Skeletal muscle satellite cell (primary cell): ENCODE data around the gene PEPD.

Experiments used
- H3K27me3 ChIP-seq: 2 replicates; pipeline ENCODE4 v1.7.0; 2013; ENCODE audit warnings: low read length; ENCODE audit not compliant: control insufficient read depth, insufficient read depth
- H3K36me3 ChIP-seq: 2 replicates; pipeline ENCODE4 v1.7.0; 2013; ENCODE audit warnings: mild to moderate bottlenecking, control low read depth, low read length; ENCODE audit not compliant: insufficient read depth
- H3K4me1 ChIP-seq: 2 replicates; pipeline ENCODE4 v1.7.0; 2013; ENCODE audit warnings: low read length; ENCODE audit not compliant: control insufficient read depth, insufficient read depth
- H3K4me2 ChIP-seq: 2 replicates; pipeline ENCODE4 v1.7.0; 2013; ENCODE audit warnings: mild to moderate bottlenecking, low read length
- H3K4me3 ChIP-seq: 2 replicates; pipeline ENCODE4 v1.7.0; 2013; ENCODE audit warnings: low read length
- H3K9ac ChIP-seq: 2 replicates; pipeline ENCODE4 v1.7.0; 2013; ENCODE audit warnings: mild to moderate bottlenecking, low read depth, low read length, moderate library complexity
- H3K9me3 ChIP-seq: replicated peaks from 2 replicates; pipeline ENCODE4 v1.7.0; 2013; ENCODE audit warnings: mild to moderate bottlenecking, control low read depth, low read length

The PEPD gene

GRCh38 chr19:33350538-33351309, 170.9 kb downstream of the PEPD start:
- H3K9ac ChIP-seq = no peak overlapping the region
- peak overlapping the region; percentile 4 for H3K4me2 ChIP-seq
- H3K9me3 ChIP-seq = no peaks in the 10 kb centered on the region
- peaks cover 4% of the 10 kb centered on the region for H3K4me1 ChIP-seq
- no peak overlapping the region for H3K4me3 ChIP-seq
- H3K27me3 ChIP-seq = peaks cover 54% of the 10 kb centered on the region
- no peaks in the 10 kb centered on the region for H3K36me3 ChIP-seq

- Histone ChIP-seq H3K4me3 (no peak overlapping the region), H3K4me1 (peaks cover 4% of the 10 kb centered on the region), H3K9me3 (no peaks in the 10 kb centered on the region), H3K9ac (no peak overlapping the region), H3K4me2 (no peak overlapping the region), H3K36me3 (no peaks in the 10 kb centered on the region), H3K27me3 (peaks cover 64% of the 10 kb centered on the region)
These were observed 172.0 kb downstream of the PEPD start for GRCh38 chr19:33349319-33350289.

GRCh38 chr19:33348301-33349010, 173.1 kb downstream of the PEPD start:
- no peak overlapping the region for H3K9ac ChIP-seq
- no peak overlapping the region for H3K4me3 ChIP-seq
- no peak overlapping the region for H3K4me2 ChIP-seq
- H3K4me1 ChIP-seq = peaks cover 4% of the 10 kb centered on the region
- H3K9me3 ChIP-seq = no peaks in the 10 kb centered on the region
- no peaks in the 10 kb centered on the region for H3K36me3 ChIP-seq
- peaks cover 76% of the 10 kb centered on the region for H3K27me3 ChIP-seq

- H3K4me2 ChIP-seq = no peak overlapping the region
- H3K27me3 ChIP-seq = peaks cover 87% of the 10 kb centered on the region
These were observed 174.3 kb downstream of the PEPD start for GRCh38 chr19:33347300-33347699.

GRCh38 chr19:33346665-33347064, 174.9 kb downstream of the PEPD start:
- Histone ChIP-seq H3K4me3 (no peak overlapping the region), H3K27me3 (peaks cover 89% of the 10 kb centered on the region), H3K9ac (no peak overlapping the region), H3K4me1 (peaks cover 4% of the 10 kb centered on the region), H3K9me3 (no peaks in the 10 kb centered on the region), H3K4me2 (no peak overlapping the region), H3K36me3 (no peaks in the 10 kb centered on the region)

More at GRCh38 chr19:33347300-33347699, 174.3 kb downstream of the PEPD start:
- no peak overlapping the region for H3K9ac ChIP-seq
- H3K36me3 ChIP-seq = no peaks in the 10 kb centered on the region
- H3K9me3 ChIP-seq = no peaks in the 10 kb centered on the region
- no peak overlapping the region for H3K4me3 ChIP-seq
- H3K4me1 ChIP-seq = peaks cover 4% of the 10 kb centered on the region

GRCh38 chr19:33345163-33345562, 176.4 kb downstream of the PEPD start:
- Histone ChIP-seq H3K36me3 (no peaks in the 10 kb centered on the region), H3K9me3 (no peaks in the 10 kb centered on the region), H3K4me2 (no peak overlapping the region), H3K9ac (no peak overlapping the region), H3K27me3 (peaks cover 75% of the 10 kb centered on the region), H3K4me1 (no peaks in the 10 kb centered on the region), H3K4me3 (no peak overlapping the region)

GRCh38 chr19:33344573-33344925, 177.0 kb downstream of the PEPD start:
- Histone ChIP-seq H3K9ac (no peak overlapping the region), H3K4me3 (no peak overlapping the region), H3K4me1 (no peaks in the 10 kb centered on the region), H3K9me3 (no peaks in the 10 kb centered on the region), H3K27me3 (peaks cover 68% of the 10 kb centered on the region), H3K4me2 (no peak overlapping the region), H3K36me3 (no peaks in the 10 kb centered on the region)

- H3K27me3 ChIP-seq = peaks cover 63% of the 10 kb centered on the region
- no peaks in the 10 kb centered on the region for H3K36me3 ChIP-seq
- no peak overlapping the region for H3K4me2 ChIP-seq
- no peak overlapping the region for H3K9ac ChIP-seq
- no peak overlapping the region for H3K4me3 ChIP-seq
- no peaks in the 10 kb centered on the region for H3K9me3 ChIP-seq
- H3K4me1 ChIP-seq = no peaks in the 10 kb centered on the region
These were observed 177.6 kb downstream of the PEPD start for GRCh38 chr19:33343859-33344572.

GRCh38 chr19:33343301-33343700, 178.3 kb downstream of the PEPD start:
- H3K4me1 ChIP-seq = no peaks in the 10 kb centered on the region
- H3K9me3 ChIP-seq = no peaks in the 10 kb centered on the region
- H3K4me3 ChIP-seq = no peak overlapping the region
- no peak overlapping the region for H3K4me2 ChIP-seq
- H3K36me3 ChIP-seq = no peaks in the 10 kb centered on the region
- H3K9ac ChIP-seq = no peak overlapping the region
- H3K27me3 ChIP-seq = peaks cover 56% of the 10 kb centered on the region

- Histone ChIP-seq H3K4me2 (no peak overlapping the region), H3K36me3 (no peaks in the 10 kb centered on the region), H3K27me3 (peaks cover 37% of the 10 kb centered on the region), H3K9me3 (no peaks in the 10 kb centered on the region), H3K9ac (no peak overlapping the region), H3K4me3 (no peak overlapping the region), H3K4me1 (no peaks in the 10 kb centered on the region)
These were observed 180.6 kb downstream of the PEPD start for GRCh38 chr19:33340991-33341390.
